Measurements from ENCODE around the gene MGMT. TPM values are rescaled to one million over a fixed set of nuclear protein-coding genes. Genes with fewer than 3 reads are reported as not detected.

Gene MGMT
- polyA plus RNA-seq, 1 donor from 2014 or later: 0.94 TPM

GRCh38 chr10:129812398-129812797 is 345.4 kb downstream of the MGMT start:
- H3K9me3 ChIP-seq (ENCODE audit: low read length): no peaks in the 10 kb centered on the region
- no peak overlapping the region for H2AFZ ChIP-seq (ENCODE audit: low read depth, low read length)
- H3K27ac ChIP-seq (ENCODE audit: low read length): no peak overlapping the region
- TF ChIP-seq POLR2AphosphoS5 (IDR thresholded peaks at IDR 0.05) (no peak), EZH2 (IDR thresholded peaks at IDR 0.05; ENCODE audit: borderline replicate concordance, insufficient read depth, low read length, poor library complexity, severe bottlenecking) (no peak), CTCF (IDR thresholded peaks at IDR 0.05; ENCODE audit: poor library complexity, severe bottlenecking) (no peak), SMC3 (conservative IDR thresholded peaks at IDR 0.05; ENCODE audit: poor library complexity) (no peak), EP300 (conservative IDR thresholded peaks at IDR 0.05; ENCODE audit: poor library complexity, severe bottlenecking) (no peak), MXI1 (conservative IDR thresholded peaks at IDR 0.05; ENCODE audit: poor library complexity, severe bottlenecking) (no peak), TAF1 (IDR thresholded peaks at IDR 0.05; ENCODE audit: low read depth) (no peak), RAD21 (conservative IDR thresholded peaks at IDR 0.05) (no peak)
- TF ChIP-seq, protein P1, sequence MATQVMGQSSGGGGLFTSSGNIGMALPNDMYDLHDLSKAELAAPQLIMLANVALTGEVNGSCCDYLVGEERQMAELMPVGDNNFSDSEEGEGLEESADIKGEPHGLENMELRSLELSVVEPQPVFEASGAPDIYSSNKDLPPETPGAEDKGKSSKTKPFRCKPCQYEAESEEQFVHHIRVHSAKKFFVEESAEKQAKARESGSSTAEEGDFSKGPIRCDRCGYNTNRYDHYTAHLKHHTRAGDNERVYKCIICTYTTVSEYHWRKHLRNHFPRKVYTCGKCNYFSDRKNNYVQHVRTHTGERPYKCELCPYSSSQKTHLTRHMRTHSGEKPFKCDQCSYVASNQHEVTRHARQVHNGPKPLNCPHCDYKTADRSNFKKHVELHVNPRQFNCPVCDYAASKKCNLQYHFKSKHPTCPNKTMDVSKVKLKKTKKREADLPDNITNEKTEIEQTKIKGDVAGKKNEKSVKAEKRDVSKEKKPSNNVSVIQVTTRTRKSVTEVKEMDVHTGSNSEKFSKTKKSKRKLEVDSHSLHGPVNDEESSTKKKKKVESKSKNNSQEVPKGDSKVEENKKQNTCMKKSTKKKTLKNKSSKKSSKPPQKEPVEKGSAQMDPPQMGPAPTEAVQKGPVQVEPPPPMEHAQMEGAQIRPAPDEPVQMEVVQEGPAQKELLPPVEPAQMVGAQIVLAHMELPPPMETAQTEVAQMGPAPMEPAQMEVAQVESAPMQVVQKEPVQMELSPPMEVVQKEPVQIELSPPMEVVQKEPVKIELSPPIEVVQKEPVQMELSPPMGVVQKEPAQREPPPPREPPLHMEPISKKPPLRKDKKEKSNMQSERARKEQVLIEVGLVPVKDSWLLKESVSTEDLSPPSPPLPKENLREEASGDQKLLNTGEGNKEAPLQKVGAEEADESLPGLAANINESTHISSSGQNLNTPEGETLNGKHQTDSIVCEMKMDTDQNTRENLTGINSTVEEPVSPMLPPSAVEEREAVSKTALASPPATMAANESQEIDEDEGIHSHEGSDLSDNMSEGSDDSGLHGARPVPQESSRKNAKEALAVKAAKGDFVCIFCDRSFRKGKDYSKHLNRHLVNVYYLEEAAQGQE (IDR thresholded peaks at IDR 0.05; ENCODE audit: borderline replicate concordance): no peak
- H3K4me2 ChIP-seq (ENCODE audit: low read length): no peak overlapping the region
- H3K36me3 ChIP-seq (ENCODE audit: insufficient read depth, low read length): no peaks in the 10 kb centered on the region
- H3K4me3 ChIP-seq (ENCODE audit: low read length): no peak overlapping the region
- H3K79me2 ChIP-seq (replicated peaks; ENCODE audit: insufficient read depth, low read length): no peaks in the 10 kb centered on the region
- no peaks in the 10 kb centered on the region for H3K9me2 ChIP-seq (ENCODE audit: insufficient read depth, low read length)
- H4K20me1 ChIP-seq (ENCODE audit: insufficient read depth): no peaks in the 10 kb centered on the region
- H3K9ac ChIP-seq (ENCODE audit: low read length): no peak overlapping the region
- no peaks in the 10 kb centered on the region for H3K27me3 ChIP-seq (ENCODE audit: insufficient read depth, low read depth, low read length)
- H3F3A ChIP-seq (ENCODE audit: insufficient read depth, low read length, poor library complexity, severe bottlenecking): no peaks in the 10 kb centered on the region

GRCh38 chr10:129814681-129815646 is 347.9 kb downstream of the MGMT start:
- no peak overlapping the region for H3K4me2 ChIP-seq (ENCODE audit: low read length)
- H3K27ac ChIP-seq (ENCODE audit: low read length): no peak overlapping the region
- no peaks in the 10 kb centered on the region for H3K27me3 ChIP-seq (ENCODE audit: insufficient read depth, low read depth, low read length)
- no peaks in the 10 kb centered on the region for H3K9me3 ChIP-seq (ENCODE audit: low read length)
- no peaks in the 10 kb centered on the region for H4K20me1 ChIP-seq (ENCODE audit: insufficient read depth)
- H3K9ac ChIP-seq (ENCODE audit: low read length): no peak overlapping the region
- TF ChIP-seq SMC3 (conservative IDR thresholded peaks at IDR 0.05; ENCODE audit: poor library complexity): no peak
- TF ChIP-seq TAF1 (IDR thresholded peaks at IDR 0.05; ENCODE audit: low read depth): no peak
- TF ChIP-seq, protein P1 (IDR thresholded peaks at IDR 0.05; ENCODE audit: borderline replicate concordance): no peak
- no peak for TF ChIP-seq EP300 (conservative IDR thresholded peaks at IDR 0.05; ENCODE audit: poor library complexity, severe bottlenecking)
- no peak for TF ChIP-seq MXI1 (conservative IDR thresholded peaks at IDR 0.05; ENCODE audit: poor library complexity, severe bottlenecking)
- no peak for TF ChIP-seq POLR2AphosphoS5 (IDR thresholded peaks at IDR 0.05)
- no peak for TF ChIP-seq RAD21 (conservative IDR thresholded peaks at IDR 0.05)
- no peak for TF ChIP-seq CTCF (IDR thresholded peaks at IDR 0.05; ENCODE audit: poor library complexity, severe bottlenecking)
- no peak for TF ChIP-seq EZH2 (IDR thresholded peaks at IDR 0.05; ENCODE audit: borderline replicate concordance, insufficient read depth, low read length, poor library complexity, severe bottlenecking)
- H3K79me2 ChIP-seq (replicated peaks; ENCODE audit: insufficient read depth, low read length): no peaks in the 10 kb centered on the region
- no peaks in the 10 kb centered on the region for H3F3A ChIP-seq (ENCODE audit: insufficient read depth, low read length, poor library complexity, severe bottlenecking)
- H2AFZ ChIP-seq (ENCODE audit: low read depth, low read length): no peak overlapping the region
- H3K9me2 ChIP-seq (ENCODE audit: insufficient read depth, low read length): no peaks in the 10 kb centered on the region
- H3K36me3 ChIP-seq (ENCODE audit: insufficient read depth, low read length): no peaks in the 10 kb centered on the region
- H3K4me3 ChIP-seq (ENCODE audit: low read length): no peak overlapping the region

Measured in neural cell (in vitro differentiated cells).